ENCODE data around the gene EPAS1.

EPAS1 gene

DNA sequence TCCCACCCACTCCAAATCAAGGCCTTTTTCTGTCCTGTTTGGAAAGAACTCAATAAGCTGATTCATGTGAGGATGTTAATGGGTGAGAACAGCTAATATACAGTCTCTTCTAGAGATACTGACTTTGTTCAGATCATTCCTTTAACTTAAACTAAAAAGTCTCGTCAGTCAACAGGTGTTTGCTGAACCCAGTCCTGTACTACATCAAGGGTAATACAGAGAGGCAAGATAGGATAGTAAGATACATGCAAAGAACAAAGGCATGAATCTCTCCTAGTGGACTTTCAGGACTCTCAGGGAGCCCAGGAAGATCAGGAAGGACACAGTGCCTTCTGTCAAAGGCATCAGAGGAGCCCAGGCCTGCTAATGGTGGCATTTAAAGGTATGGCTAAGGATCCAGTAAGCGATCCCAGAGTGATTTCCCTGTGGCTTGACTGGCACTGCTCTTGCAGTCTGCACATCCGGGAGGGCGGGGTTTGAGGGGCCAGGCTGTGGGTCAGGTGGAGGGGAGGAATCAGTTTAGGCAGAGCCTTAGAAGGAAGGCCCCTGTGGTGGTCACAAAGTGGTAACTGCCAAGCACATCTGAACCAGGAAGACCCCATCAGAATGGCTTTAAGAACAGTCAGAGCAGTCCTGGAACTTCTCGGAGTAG lies 54.0 kb downstream of the EPAS1 start:
- H3K9me2 ChIP-seq (replicated peaks; ENCODE audit: insufficient read depth, low read length): no peaks in the 10 kb centered on the region
- H3K4me2 ChIP-seq (ENCODE audit: low read depth, low read length): no peak overlapping the region
- H2AFZ ChIP-seq (ENCODE audit: low read length): no peak overlapping the region
- H3K9ac ChIP-seq (ENCODE audit: low read length): no peak overlapping the region
- TF ChIP-seq EZH2 (optimal IDR thresholded peaks at IDR 0.05; ENCODE audit: low read depth, low read length) (no peak), CTCF (IDR thresholded peaks at IDR 0.05; ENCODE audit: low read length) (no peak), EZH2phosphoT487 (IDR thresholded peaks at IDR 0.05; ENCODE audit: low read length) (no peak)
- DNase-seq: no peak
- no peaks in the 10 kb centered on the region for H3K36me3 ChIP-seq (replicated peaks; ENCODE audit: insufficient read depth, low read length)
- no peaks in the 10 kb centered on the region for H3K79me2 ChIP-seq (ENCODE audit: low read length)
- H4K20me1 ChIP-seq (ENCODE audit: insufficient read depth, low read length): no peaks in the 10 kb centered on the region
- peaks cover 13% of the 10 kb centered on the region for H3F3A ChIP-seq (ENCODE audit: insufficient read depth, low read length)
- no peaks in the 10 kb centered on the region for H3K9me3 ChIP-seq (replicated peaks; ENCODE audit: insufficient read depth, low read length)
- no peak overlapping the region for H3K4me3 ChIP-seq (ENCODE audit: low read length)
- no peaks in the 10 kb centered on the region for H3K27me3 ChIP-seq (replicated peaks; ENCODE audit: insufficient read depth, low read length)
- no peak overlapping the region for H3K27ac ChIP-seq (ENCODE audit: low read length)
- H3K4me1 ChIP-seq (ENCODE audit: low read length): peaks cover 23% of the 10 kb centered on the region

GRCh38 chr2:46351750-46352138 lies 54.5 kb downstream of the EPAS1 start:
- Histone ChIP-seq H3K4me3 (ENCODE audit: low read length) (no peak overlapping the region), H3F3A (ENCODE audit: insufficient read depth, low read length) (peaks cover 8% of the 10 kb centered on the region), H3K9me3 (replicated peaks; ENCODE audit: insufficient read depth, low read length) (no peaks in the 10 kb centered on the region), H3K9me2 (replicated peaks; ENCODE audit: insufficient read depth, low read length) (no peaks in the 10 kb centered on the region), H3K27ac (ENCODE audit: low read length) (no peak overlapping the region), H3K27me3 (replicated peaks; ENCODE audit: insufficient read depth, low read length) (no peaks in the 10 kb centered on the region), H3K4me2 (ENCODE audit: low read depth, low read length) (no peak overlapping the region), H2AFZ (ENCODE audit: low read length) (no peak overlapping the region), H4K20me1 (ENCODE audit: insufficient read depth, low read length) (no peaks in the 10 kb centered on the region), H3K36me3 (replicated peaks; ENCODE audit: insufficient read depth, low read length) (no peaks in the 10 kb centered on the region), H3K4me1 (ENCODE audit: low read length) (peaks cover 18% of the 10 kb centered on the region), H3K9ac (ENCODE audit: low read length) (no peak overlapping the region), H3K79me2 (ENCODE audit: low read length) (no peaks in the 10 kb centered on the region)
- no peak for TF ChIP-seq CTCF (IDR thresholded peaks at IDR 0.05; ENCODE audit: low read length)
- TF ChIP-seq EZH2phosphoT487 (IDR thresholded peaks at IDR 0.05; ENCODE audit: low read length): no peak
- no peak for TF ChIP-seq EZH2 (optimal IDR thresholded peaks at IDR 0.05; ENCODE audit: low read depth, low read length)
- DNase-seq: no peak

DNA sequence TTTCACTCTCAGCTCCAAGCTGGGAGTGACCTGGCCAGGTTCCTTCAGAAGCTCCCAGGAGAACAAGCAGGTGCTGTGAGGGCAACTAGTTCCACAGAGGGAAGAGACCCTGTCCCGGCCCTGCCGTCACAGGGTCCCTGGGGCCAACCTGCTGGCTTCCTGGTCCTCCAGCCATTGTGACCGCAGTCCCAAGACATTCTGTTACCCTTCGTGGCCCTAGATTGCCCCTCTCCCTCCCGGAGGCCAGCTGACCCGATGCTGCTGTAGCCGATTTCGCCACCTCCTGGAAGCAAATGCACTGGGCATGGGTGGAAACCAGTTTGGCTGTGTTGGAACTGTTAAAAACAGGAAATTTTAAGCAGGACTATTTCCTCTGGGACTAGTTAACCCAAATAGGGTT lies 55.4 kb downstream of the EPAS1 start:
- H3F3A ChIP-seq (ENCODE audit: insufficient read depth, low read length): no peaks in the 10 kb centered on the region
- no peak for DNase-seq
- H3K9ac ChIP-seq (ENCODE audit: low read length): no peak overlapping the region
- H3K9me2 ChIP-seq (replicated peaks; ENCODE audit: insufficient read depth, low read length): no peaks in the 10 kb centered on the region
- no peak overlapping the region for H3K4me2 ChIP-seq (ENCODE audit: low read depth, low read length)
- H3K27ac ChIP-seq (ENCODE audit: low read length): no peak overlapping the region
- no peaks in the 10 kb centered on the region for H3K79me2 ChIP-seq (ENCODE audit: low read length)
- H2AFZ ChIP-seq (ENCODE audit: low read length): no peak overlapping the region
- no peak overlapping the region for H3K4me3 ChIP-seq (ENCODE audit: low read length)
- peaks cover 10% of the 10 kb centered on the region for H3K4me1 ChIP-seq (ENCODE audit: low read length)
- no peaks in the 10 kb centered on the region for H3K36me3 ChIP-seq (replicated peaks; ENCODE audit: insufficient read depth, low read length)
- H3K27me3 ChIP-seq (replicated peaks; ENCODE audit: insufficient read depth, low read length): no peaks in the 10 kb centered on the region
- no peaks in the 10 kb centered on the region for H4K20me1 ChIP-seq (ENCODE audit: insufficient read depth, low read length)
- TF ChIP-seq EZH2 (optimal IDR thresholded peaks at IDR 0.05; ENCODE audit: low read depth, low read length) (no peak), CTCF (IDR thresholded peaks at IDR 0.05; ENCODE audit: low read length) (no peak), EZH2phosphoT487 (IDR thresholded peaks at IDR 0.05; ENCODE audit: low read length) (no peak)
- H3K9me3 ChIP-seq (replicated peaks; ENCODE audit: insufficient read depth, low read length): no peaks in the 10 kb centered on the region

All from MM.1S (cell line).